ENCODE results near the gene OR8B3. TPM values are rescaled to one million over a fixed set of nuclear protein-coding genes. Genes with fewer than 3 reads are reported as not detected.
A peak's percentile ranks its signal among the peaks of the same experiment; 100 is the strongest.
"Not testable (repeated sequence)": the region's sequence is repeated elsewhere in the genome, so short reads cannot be mapped to it uniquely, and the experiment has no call there.

OR8B3 gene
- total and polyA plus RNA-seq, 5 donors from 2014 or later, result not detected

GRCh38 chr11:124434699-124435098 is 35.9 kb upstream of the OR8B3 start:
- DNase-seq (no peak), ATAC-seq (ENCODE audit: low read depth in 2 of 2) (no peak)
- H3K27me3 ChIP-seq (ENCODE audit: control insufficient read depth, insufficient read depth, low read length), result no peaks in the 10 kb centered on the region
- H3K36me3 Mint-ChIP-seq, result no peaks in the 10 kb centered on the region
- no peaks in the 10 kb centered on the region for H3K4me1 ChIP-seq (ENCODE audit: control insufficient read depth, insufficient read depth, low read length, poor library complexity, severe bottlenecking)
- no peak overlapping the region for H3K27ac ChIP-seq (ENCODE audit: insufficient read depth, low read length, poor library complexity, severe bottlenecking)
- no peaks in the 10 kb centered on the region for H3K4me1 Mint-ChIP-seq
- H3K4me3 ChIP-seq (ENCODE audit: low read depth, low read length), result no peak overlapping the region
- no peaks in the 10 kb centered on the region for H3K9me3 ChIP-seq (ENCODE audit: control insufficient read depth in 2 of 2, low read length in 2 of 2)
- no peak overlapping the region for H3K4me3 Mint-ChIP-seq
- H3K27me3 Mint-ChIP-seq, result peaks cover 2% of the 10 kb centered on the region
- peaks cover 0 to 6% (median 2%) of the 10 kb centered on the region in 7 donors for H3K9me3 Mint-ChIP-seq
- H3K27ac Mint-ChIP-seq, result no peak overlapping the region
- H3K36me3 ChIP-seq (ENCODE audit: control insufficient read depth, insufficient read depth, low read length), result no peaks in the 10 kb centered on the region

GRCh38 chr11:124429599-124429998 is 30.8 kb upstream of the OR8B3 start:
- Histone ChIP-seq H3K9me3 (ENCODE audit: control insufficient read depth in 2 of 2, low read length in 2 of 2) (no peaks in the 10 kb centered on the region), H3K4me3 (ENCODE audit: low read depth, low read length) (no peak overlapping the region), H3K27me3 (ENCODE audit: control insufficient read depth, insufficient read depth, low read length) (no peaks in the 10 kb centered on the region), H3K36me3 (ENCODE audit: control insufficient read depth, insufficient read depth, low read length) (no peaks in the 10 kb centered on the region), H3K27ac (ENCODE audit: insufficient read depth, low read length, poor library complexity, severe bottlenecking) (no peak overlapping the region), H3K4me1 (ENCODE audit: control insufficient read depth, insufficient read depth, low read length, poor library complexity, severe bottlenecking) (no peaks in the 10 kb centered on the region)
- peaks cover 4% of the 10 kb centered on the region for H3K27me3 Mint-ChIP-seq
- H3K27ac Mint-ChIP-seq, result no peak overlapping the region
- peaks cover 0 to 7% (median 5%) of the 10 kb centered on the region in 7 donors for H3K9me3 Mint-ChIP-seq
- no peaks in the 10 kb centered on the region for H3K4me1 Mint-ChIP-seq
- H3K4me3 Mint-ChIP-seq, result no peak overlapping the region
- H3K36me3 Mint-ChIP-seq, result no peaks in the 10 kb centered on the region
- ATAC-seq (ENCODE audit: low read depth in 2 of 2) (no peak), DNase-seq (no peak)

- H3K4me3 ChIP-seq (ENCODE audit: low read depth, low read length), result no peak within 1 kb of the TSS
- no peak for ATAC-seq (ENCODE audit: low read depth in 2 of 2)
- no peak within 1 kb of the TSS for H3K27ac ChIP-seq (ENCODE audit: insufficient read depth, low read length, poor library complexity, severe bottlenecking)
- H3K36me3 ChIP-seq (ENCODE audit: control insufficient read depth, insufficient read depth, low read length), result no peaks in the 10 kb centered on the region
- Mint-ChIP-seq H3K27ac (no peak within 1 kb of the TSS), H3K4me1 (no peaks in the 10 kb centered on the region), H3K36me3 (no peaks in the 10 kb centered on the region), H3K27me3 (peaks cover 10% of the 10 kb centered on the region), H3K4me3 (no peak within 1 kb of the TSS), H3K9me3 (peaks cover 0 to 5% (median 3%) of the 10 kb centered on the region in 7 donors)
- H3K27me3 ChIP-seq (ENCODE audit: control insufficient read depth, insufficient read depth, low read length), result no peaks in the 10 kb centered on the region
- H3K4me1 ChIP-seq (ENCODE audit: control insufficient read depth, insufficient read depth, low read length, poor library complexity, severe bottlenecking), result no peaks in the 10 kb centered on the region
- no peaks in the 10 kb centered on the region for H3K9me3 ChIP-seq (ENCODE audit: control insufficient read depth in 2 of 2, low read length in 2 of 2)
- DNase-seq, result no peak
Measured at GRCh38 chr11:124424384-124424921, 25.6 kb upstream of the OR8B3 start, which contains the start of gene OR8B4. Gene OR8B4, minus strand, starts transcription at chr11:124424871. Its CDS starts 0 bp downstream, at chr11:124424871.

- H3K27me3 Mint-ChIP-seq, result peaks cover 10% of the 10 kb centered on the region
- no peaks in the 10 kb centered on the region for H3K27me3 ChIP-seq (ENCODE audit: control insufficient read depth, insufficient read depth, low read length)
- H3K27ac ChIP-seq (ENCODE audit: insufficient read depth, low read length, poor library complexity, severe bottlenecking), result no peak overlapping the region
- H3K4me3 Mint-ChIP-seq, result no peak overlapping the region
- H3K36me3 ChIP-seq (ENCODE audit: control insufficient read depth, insufficient read depth, low read length), result no peaks in the 10 kb centered on the region
- H3K27ac Mint-ChIP-seq, result no peak overlapping the region
- H3K4me1 ChIP-seq (ENCODE audit: control insufficient read depth, insufficient read depth, low read length, poor library complexity, severe bottlenecking), result no peaks in the 10 kb centered on the region
- DNase-seq, result no peak
- H3K4me3 ChIP-seq (ENCODE audit: low read depth, low read length), result no peak overlapping the region
- ATAC-seq (ENCODE audit: low read depth in 2 of 2), result no peak
- H3K9me3 Mint-ChIP-seq, result peaks cover 0 to 3% (median 0%) of the 10 kb centered on the region in 7 donors
- H3K9me3 ChIP-seq (ENCODE audit: control insufficient read depth in 2 of 2, low read length in 2 of 2), result no peaks in the 10 kb centered on the region
- no peaks in the 10 kb centered on the region for H3K36me3 Mint-ChIP-seq
- H3K4me1 Mint-ChIP-seq, result no peaks in the 10 kb centered on the region
Measured at GRCh38 chr11:124421043-124421442, 22.2 kb upstream of the OR8B3 start.

- no peaks in the 10 kb centered on the region for H3K4me1 Mint-ChIP-seq
- no peaks in the 10 kb centered on the region for H3K4me1 ChIP-seq (ENCODE audit: control insufficient read depth, insufficient read depth, low read length, poor library complexity, severe bottlenecking)
Measured at GRCh38 chr11:124415356-124415923, 16.6 kb upstream of the OR8B3 start.

GRCh38 chr11:124409906-124410305 is 11.1 kb upstream of the OR8B3 start:
- Histone ChIP-seq H3K4me1 (ENCODE audit: control insufficient read depth, insufficient read depth, low read length, poor library complexity, severe bottlenecking) (no peaks in the 10 kb centered on the region), H3K27ac (ENCODE audit: insufficient read depth, low read length, poor library complexity, severe bottlenecking) (no peak overlapping the region), H3K27me3 (ENCODE audit: control insufficient read depth, insufficient read depth, low read length) (no peaks in the 10 kb centered on the region), H3K4me3 (ENCODE audit: low read depth, low read length) (no peak overlapping the region), H3K36me3 (ENCODE audit: control insufficient read depth, insufficient read depth, low read length) (no peaks in the 10 kb centered on the region), H3K9me3 (ENCODE audit: control insufficient read depth in 2 of 2, low read length in 2 of 2) (no peaks in the 10 kb centered on the region)
- no peaks in the 10 kb centered on the region for H3K9me3 Mint-ChIP-seq
- no peaks in the 10 kb centered on the region for H3K27me3 Mint-ChIP-seq
- no peak overlapping the region for H3K27ac Mint-ChIP-seq
- DNase-seq (no peak), ATAC-seq (ENCODE audit: low read depth in 2 of 2) (no peak)
- H3K36me3 Mint-ChIP-seq, result no peaks in the 10 kb centered on the region
- peaks cover 0 to 4% (median 0%) of the 10 kb centered on the region in 4 donors for H3K4me1 Mint-ChIP-seq
- H3K4me3 Mint-ChIP-seq, result no peak overlapping the region

More at GRCh38 chr11:124415356-124415923, 16.6 kb upstream of the OR8B3 start:
- no peak overlapping the region for H3K4me3 Mint-ChIP-seq
- DNase-seq (peak in 1 of 3 donors; percentile 43), ATAC-seq (ENCODE audit: low read depth in 2 of 2) (no peak)
- H3K27ac Mint-ChIP-seq, result no peak overlapping the region
- no peaks in the 10 kb centered on the region for H3K9me3 Mint-ChIP-seq
- H3K36me3 Mint-ChIP-seq, result no peaks in the 10 kb centered on the region
- H3K4me3 ChIP-seq (ENCODE audit: low read depth, low read length), result no peak overlapping the region
- no peaks in the 10 kb centered on the region for H3K9me3 ChIP-seq (ENCODE audit: control insufficient read depth in 2 of 2, low read length in 2 of 2)
- H3K27me3 Mint-ChIP-seq, result no peaks in the 10 kb centered on the region
- H3K36me3 ChIP-seq (ENCODE audit: control insufficient read depth, insufficient read depth, low read length), result no peaks in the 10 kb centered on the region
- no peak overlapping the region for H3K27ac ChIP-seq (ENCODE audit: insufficient read depth, low read length, poor library complexity, severe bottlenecking)
- no peaks in the 10 kb centered on the region for H3K27me3 ChIP-seq (ENCODE audit: control insufficient read depth, insufficient read depth, low read length)

GRCh38 chr11:124405581-124405980 is 6.8 kb upstream of the OR8B3 start:
- Histone ChIP-seq H3K36me3 (ENCODE audit: control insufficient read depth, insufficient read depth, low read length) (no peaks in the 10 kb centered on the region), H3K4me1 (ENCODE audit: control insufficient read depth, insufficient read depth, low read length, poor library complexity, severe bottlenecking) (no peaks in the 10 kb centered on the region), H3K9me3 (ENCODE audit: control insufficient read depth in 2 of 2, low read length in 2 of 2) (no peaks in the 10 kb centered on the region), H3K4me3 (ENCODE audit: low read depth, low read length) (no peak overlapping the region), H3K27me3 (ENCODE audit: control insufficient read depth, insufficient read depth, low read length) (no peaks in the 10 kb centered on the region), H3K27ac (ENCODE audit: insufficient read depth, low read length, poor library complexity, severe bottlenecking) (no peak overlapping the region)
- Mint-ChIP-seq H3K27me3 (no peaks in the 10 kb centered on the region), H3K4me3 (no peak overlapping the region), H3K9me3 (no peaks in the 10 kb centered on the region), H3K27ac (no peak overlapping the region), H3K4me1 (peaks cover 0 to 4% (median 0%) of the 10 kb centered on the region in 4 donors), H3K36me3 (no peaks in the 10 kb centered on the region)
- DNase-seq (no peak), ATAC-seq (ENCODE audit: low read depth in 2 of 2) (no peak)

- H3K27ac Mint-ChIP-seq; H3K27me3 ChIP-seq (ENCODE audit: control insufficient read depth, insufficient read depth, low read length); H3K4me1 ChIP-seq (ENCODE audit: control insufficient read depth, insufficient read depth, low read length, poor library complexity, severe bottlenecking); DNase-seq; H3K36me3 ChIP-seq (ENCODE audit: control insufficient read depth, insufficient read depth, low read length); H3K27ac ChIP-seq (ENCODE audit: insufficient read depth, low read length, poor library complexity, severe bottlenecking); H3K36me3 Mint-ChIP-seq; H3K4me1 Mint-ChIP-seq; H3K9me3 ChIP-seq (ENCODE audit: control insufficient read depth in 2 of 2, low read length in 2 of 2); H3K4me3 ChIP-seq (ENCODE audit: low read depth, low read length); H3K27me3 Mint-ChIP-seq; H3K4me3 Mint-ChIP-seq; H3K9me3 Mint-ChIP-seq; ATAC-seq (ENCODE audit: low read depth in 2 of 2): not testable (repeated sequence)
Measured at GRCh38 chr11:124403186-124403585, 4.4 kb upstream of the OR8B3 start.
